ENCODE results near the gene BAD. TPM values are rescaled to one million over a fixed set of nuclear protein-coding genes. Genes with fewer than 3 reads are reported as not detected.
A peak's percentile ranks its signal among the peaks of the same experiment; 100 is the strongest.

BAD gene
- total and polyA plus RNA-seq, 10 of the 15 experiments (the other 5 are each of a cell fraction or from before 2014, with no cell fraction given) = 1.5 to 67.2 (median 39.6) TPM

DNA sequence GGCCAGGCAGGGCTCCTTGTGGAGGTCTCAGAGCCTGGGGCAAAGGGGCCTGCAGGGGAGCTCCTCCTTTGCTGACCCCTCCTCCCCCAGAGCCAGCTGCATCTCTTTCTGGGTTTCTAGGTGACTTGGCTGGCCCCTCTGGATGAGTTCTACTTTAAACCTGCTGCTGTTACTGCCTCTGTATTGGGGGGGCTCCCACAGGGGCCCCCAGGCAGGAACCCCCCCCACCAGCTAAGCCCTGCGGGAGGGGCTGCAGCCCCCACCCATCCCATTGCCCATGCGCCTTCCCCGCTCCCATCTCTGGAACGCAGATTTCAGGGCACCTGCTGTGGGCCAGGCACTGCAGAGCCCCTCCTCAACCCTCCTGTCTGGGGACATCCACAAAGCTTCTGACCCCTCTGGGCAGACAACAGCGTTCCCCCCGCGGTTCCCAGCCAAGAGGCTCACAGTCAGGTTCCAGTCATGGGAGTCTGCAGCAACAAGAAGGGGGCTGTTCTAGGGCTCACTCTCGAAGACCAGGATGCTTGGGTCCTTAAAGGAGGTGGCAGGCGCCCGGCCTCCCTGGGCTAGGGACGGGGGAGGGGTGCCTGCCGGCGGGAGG is 34.0 kb downstream of the BAD start:
- Histone ChIP-seq H3K79me2 (ENCODE audit: control insufficient read depth, insufficient read depth, low read length) (peaks cover 10% of the 10 kb centered on the region), H2AFZ (ENCODE audit: control insufficient read depth, low read depth, low read length) (peak overlapping the region; percentile 85; the same call in 1 of the 2 replicates), H3K4me1 (ENCODE audit: control insufficient read depth, insufficient read depth, low read length) (peaks cover 10% of the 10 kb centered on the region), H4K20me1 (ENCODE audit: control insufficient read depth, insufficient read depth) (no peaks in the 10 kb centered on the region), H3K9me3 (replicated peaks; ENCODE audit: control insufficient read depth, insufficient read depth, low read length) (no peaks in the 10 kb centered on the region), H3K4me3 (peak overlapping the region; percentile 38; the same call in 1 of the 2 replicates), H3K4me2 (ENCODE audit: control insufficient read depth, insufficient read depth) (peak overlapping the region; percentile 89), H3K36me3 (ENCODE audit: control insufficient read depth in 2 of 2, insufficient read depth in 2 of 2, low read length in 1 of 2) (no peaks in the 10 kb centered on the region; a peak in 1 of 4 replicates), H3K9ac (ENCODE audit: control insufficient read depth, insufficient read depth, low read length) (no peak overlapping the region), H3K27ac (ENCODE audit: control insufficient read depth, insufficient read depth) (no peak overlapping the region), H3K27me3 (replicated peaks in 1 of 2; ENCODE audit: control insufficient read depth in 2 of 2, insufficient read depth in 2 of 2, low read length in 1 of 2) (no peaks in the 10 kb centered on the region)
- ChIA-PET POLR2A (interaction anchor here (0.6 to 1.8 kb wide), 9 partner anchors 9 to 53 kb away, joined by 3 to 9 read pairs (median 4); partner anchors contain the start of genes FKBP2, NUDT22 and TRPT1), SMC1A (ENCODE audit: uncharacterized antibody, unreplicated experiment) (interaction anchor here (0.7 to 1.2 kb wide), 3 partner anchors 19 to 50 kb away, joined by 3 to 5 read pairs (median 3); no protein-coding TSS in a partner anchor), RAD21 (ENCODE audit: unreplicated experiment) (interaction anchor here (1.4 to 3.1 kb wide), 3 partner anchors 9 to 50 kb away, joined by 5 to 30 read pairs (median 7); partner anchors contain the start of genes CATSPERZ, FERMT3 and FKBP2), CTCF (interaction anchor here (0.7 to 4.8 kb wide), 11 partner anchors 9 to 91 kb away, joined by 3 to 64 read pairs (median 6); partner anchors contain the start of genes CATSPERZ, FERMT3, FKBP2 and NUDT22)
- no peak for FAIRE-seq
- no peak for DNase-seq (ENCODE audit: low read depth, low spot score)
- intact Hi-C loops (cut with micrococcal nuclease; ENCODE audit: unreplicated experiment) (loop anchor here (2.0 kb wide), 2 partner anchors 18 to 50 kb away; partner anchors contain the start of gene CATSPERZ), in situ Hi-C loops (cut with MboI) (no loop called here)
- TF ChIP-seq SMAD5 (IDR thresholded peaks at IDR 0.05; ENCODE audit: low read depth) = no peak
- no peak for TF ChIP-seq STAT3 (IDR thresholded peaks at IDR 0.05; ENCODE audit: low read depth, low read length)
- TF ChIP-seq TAF1 (IDR thresholded peaks at IDR 0.05; ENCODE audit: borderline replicate concordance, low read depth, low read length) = no peak
- TF ChIP-seq HDGF (IDR thresholded peaks at IDR 0.05) = no peak
- TF ChIP-seq, protein P1, sequence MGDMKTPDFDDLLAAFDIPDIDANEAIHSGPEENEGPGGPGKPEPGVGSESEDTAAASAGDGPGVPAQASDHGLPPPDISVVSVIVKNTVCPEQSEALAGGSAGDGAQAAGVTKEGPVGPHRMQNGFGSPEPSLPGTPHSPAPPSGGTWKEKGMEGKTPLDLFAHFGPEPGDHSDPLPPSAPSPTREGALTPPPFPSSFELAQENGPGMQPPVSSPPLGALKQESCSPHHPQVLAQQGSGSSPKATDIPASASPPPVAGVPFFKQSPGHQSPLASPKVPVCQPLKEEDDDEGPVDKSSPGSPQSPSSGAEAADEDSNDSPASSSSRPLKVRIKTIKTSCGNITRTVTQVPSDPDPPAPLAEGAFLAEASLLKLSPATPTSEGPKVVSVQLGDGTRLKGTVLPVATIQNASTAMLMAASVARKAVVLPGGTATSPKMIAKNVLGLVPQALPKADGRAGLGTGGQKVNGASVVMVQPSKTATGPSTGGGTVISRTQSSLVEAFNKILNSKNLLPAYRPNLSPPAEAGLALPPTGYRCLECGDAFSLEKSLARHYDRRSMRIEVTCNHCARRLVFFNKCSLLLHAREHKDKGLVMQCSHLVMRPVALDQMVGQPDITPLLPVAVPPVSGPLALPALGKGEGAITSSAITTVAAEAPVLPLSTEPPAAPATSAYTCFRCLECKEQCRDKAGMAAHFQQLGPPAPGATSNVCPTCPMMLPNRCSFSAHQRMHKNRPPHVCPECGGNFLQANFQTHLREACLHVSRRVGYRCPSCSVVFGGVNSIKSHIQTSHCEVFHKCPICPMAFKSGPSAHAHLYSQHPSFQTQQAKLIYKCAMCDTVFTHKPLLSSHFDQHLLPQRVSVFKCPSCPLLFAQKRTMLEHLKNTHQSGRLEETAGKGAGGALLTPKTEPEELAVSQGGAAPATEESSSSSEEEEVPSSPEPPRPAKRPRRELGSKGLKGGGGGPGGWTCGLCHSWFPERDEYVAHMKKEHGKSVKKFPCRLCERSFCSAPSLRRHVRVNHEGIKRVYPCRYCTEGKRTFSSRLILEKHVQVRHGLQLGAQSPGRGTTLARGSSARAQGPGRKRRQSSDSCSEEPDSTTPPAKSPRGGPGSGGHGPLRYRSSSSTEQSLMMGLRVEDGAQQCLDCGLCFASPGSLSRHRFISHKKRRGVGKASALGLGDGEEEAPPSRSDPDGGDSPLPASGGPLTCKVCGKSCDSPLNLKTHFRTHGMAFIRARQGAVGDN (IDR thresholded peaks at IDR 0.05) = no peak
- no peak for TF ChIP-seq DPF2 (IDR thresholded peaks at IDR 0.05)
- no peak for TF ChIP-seq POLR2AphosphoS2 (IDR thresholded peaks at IDR 0.05; ENCODE audit: low read depth, low read length)
- TF ChIP-seq MYC (IDR thresholded peaks at IDR 0.05; ENCODE audit: insufficient read depth, insufficient read length, insufficient replicate concordance, low read length, severe bottlenecking) = no peak
- no peak for TF ChIP-seq RCOR1 (conservative IDR thresholded peaks at IDR 0.05; ENCODE audit: low read depth, low read length)
- no peak for TF ChIP-seq ZNF274 (IDR thresholded peaks at IDR 0.05; ENCODE audit: insufficient read depth, insufficient read length)
- no peak for TF ChIP-seq POLR2AphosphoS5 (IDR thresholded peaks at IDR 0.05; ENCODE audit: low read length)
- BruUV-seq (replicated peaks) = no TSS peak
- 1% methylated on average over 9 of the region's 13 CpGs for WGBS (ENCODE audit: insufficient coverage, insufficient replicate concordance, low lambda C conversion rate, missing lambda C conversion rate)
- ATAC-seq = peak; percentile 13
